ENCODE data around the gene DLGAP3. TPM values are rescaled to one million over a fixed set of nuclear protein-coding genes. Genes with fewer than 3 reads are reported as not detected.

DLGAP3 gene
- total and polyA plus RNA-seq, 2 of the 13 experiments (the other 11 are each of a cell fraction or from before 2014, with no cell fraction given) = 0.03 to 0.04 TPM

GRCh38 chr1:34865981-34866761 lies 63.3 kb downstream of the DLGAP3 start (continued):
- TF ChIP-seq PRDM10 (CRISPR knock-in tag; IDR thresholded peaks at IDR 0.05; ENCODE audit: low read depth) = no peak
- TF ChIP-seq MIER2 (CRISPR knock-in tag; IDR thresholded peaks at IDR 0.05) = no peak
- TF ChIP-seq ZNF709 (CRISPR knock-in tag; IDR thresholded peaks at IDR 0.05) = no peak
- TF ChIP-seq BCL3 (CRISPR knock-in tag; IDR thresholded peaks at IDR 0.05) = no peak
- TF ChIP-seq HMG20B (CRISPR knock-in tag; conservative IDR thresholded peaks at IDR 0.05) = no peak
- TF ChIP-seq THAP11 (CRISPR knock-in tag; IDR thresholded peaks at IDR 0.05) = no peak
- TF ChIP-seq FOSL1 (CRISPR knock-in tag; IDR thresholded peaks at IDR 0.05; ENCODE audit: borderline replicate concordance) = no peak
- peak; percentile 50; the same call in 1 of the 2 replicates for TF ChIP-seq KAT8 (CRISPR knock-in tag; IDR thresholded peaks at IDR 0.05)
- no peak for TF ChIP-seq ZNF160 (CRISPR knock-in tag; IDR thresholded peaks at IDR 0.05)
- TF ChIP-seq ZNF333 (CRISPR knock-in tag; IDR thresholded peaks at IDR 0.05; ENCODE audit: borderline replicate concordance) = 0 out of 2 replicates have a peak, but pooled peaks have one; percentile 50
- TF ChIP-seq CENPT (CRISPR knock-in tag; IDR thresholded peaks at IDR 0.05; ENCODE audit: low read depth) = no peak
- no peak for TF ChIP-seq TBL1XR1 (IDR thresholded peaks at IDR 0.05; ENCODE audit: borderline replicate concordance, low read length, partially characterized antibody)
- no peak for TF ChIP-seq MTF1 (CRISPR knock-in tag; IDR thresholded peaks at IDR 0.05)
- TF ChIP-seq RFX3 (CRISPR knock-in tag; IDR thresholded peaks at IDR 0.05) = no peak
- TF ChIP-seq ZNF550 (CRISPR knock-in tag; IDR thresholded peaks at IDR 0.05; ENCODE audit: borderline replicate concordance) = no peak
- no peak for TF ChIP-seq FOXP1 (IDR thresholded peaks at IDR 0.05)
- TF ChIP-seq FOXP1 (CRISPR knock-in tag; IDR thresholded peaks at IDR 0.05) = no peak
- TF ChIP-seq STAT5B (CRISPR knock-in tag; IDR thresholded peaks at IDR 0.05) = no peak
- no peak for TF ChIP-seq EHMT2 (IDR thresholded peaks at IDR 0.05; ENCODE audit: borderline replicate concordance, low read depth, low read length)
- no peak for TF ChIP-seq ZBTB49 (CRISPR knock-in tag; IDR thresholded peaks at IDR 0.05; ENCODE audit: borderline replicate concordance)

Measured in HepG2 (cell line).